ENCODE results near the gene CDON.

DNA sequence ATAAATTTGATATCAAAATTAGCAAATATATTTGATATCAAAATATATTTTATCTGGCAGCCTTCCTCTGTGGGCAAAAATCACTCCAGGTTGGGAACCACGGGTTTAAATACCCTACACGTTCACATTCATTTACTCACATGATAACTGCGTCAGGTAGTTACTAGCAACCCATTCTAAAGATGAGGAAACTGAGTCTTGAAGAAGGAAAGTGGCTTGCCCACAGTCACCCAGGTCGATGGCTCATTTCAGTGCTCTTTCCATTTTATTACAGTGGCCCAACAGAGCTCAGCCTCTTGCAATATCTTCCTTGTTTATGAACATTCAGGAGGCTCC lies 19.2 kb upstream of the CDON start:
- TF ChIP-seq CTCF (IDR thresholded peaks at IDR 0.05) (no peak), EZH2 (IDR thresholded peaks at IDR 0.05) (no peak)
